Measurements from ENCODE around the gene SGCD.

DNA sequence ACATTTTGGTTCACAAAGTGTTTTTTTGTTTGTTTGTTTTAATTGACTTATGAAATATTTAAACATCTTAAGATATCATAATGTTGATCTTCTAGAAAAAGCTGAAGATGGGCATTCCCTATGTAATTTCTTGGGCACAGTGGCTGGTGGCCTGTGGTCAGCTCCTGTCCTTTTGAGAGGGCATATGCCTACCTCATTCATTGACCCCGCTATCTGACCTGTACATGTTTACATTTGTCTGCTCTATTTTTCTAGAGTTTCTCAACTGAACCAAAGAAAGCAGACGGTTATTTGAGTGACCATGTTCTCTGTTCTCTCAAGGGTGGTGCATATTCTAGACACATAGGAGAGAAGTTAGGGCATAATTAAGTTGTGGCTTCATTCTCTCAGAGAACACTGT is 5.3 kb downstream of the SGCD start:
- TF ChIP-seq, protein P1, sequence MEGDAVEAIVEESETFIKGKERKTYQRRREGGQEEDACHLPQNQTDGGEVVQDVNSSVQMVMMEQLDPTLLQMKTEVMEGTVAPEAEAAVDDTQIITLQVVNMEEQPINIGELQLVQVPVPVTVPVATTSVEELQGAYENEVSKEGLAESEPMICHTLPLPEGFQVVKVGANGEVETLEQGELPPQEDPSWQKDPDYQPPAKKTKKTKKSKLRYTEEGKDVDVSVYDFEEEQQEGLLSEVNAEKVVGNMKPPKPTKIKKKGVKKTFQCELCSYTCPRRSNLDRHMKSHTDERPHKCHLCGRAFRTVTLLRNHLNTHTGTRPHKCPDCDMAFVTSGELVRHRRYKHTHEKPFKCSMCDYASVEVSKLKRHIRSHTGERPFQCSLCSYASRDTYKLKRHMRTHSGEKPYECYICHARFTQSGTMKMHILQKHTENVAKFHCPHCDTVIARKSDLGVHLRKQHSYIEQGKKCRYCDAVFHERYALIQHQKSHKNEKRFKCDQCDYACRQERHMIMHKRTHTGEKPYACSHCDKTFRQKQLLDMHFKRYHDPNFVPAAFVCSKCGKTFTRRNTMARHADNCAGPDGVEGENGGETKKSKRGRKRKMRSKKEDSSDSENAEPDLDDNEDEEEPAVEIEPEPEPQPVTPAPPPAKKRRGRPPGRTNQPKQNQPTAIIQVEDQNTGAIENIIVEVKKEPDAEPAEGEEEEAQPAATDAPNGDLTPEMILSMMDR (IDR thresholded peaks at IDR 0.05) = no peak
- TF ChIP-seq POLR2A (IDR thresholded peaks at IDR 0.05) = no peak

All from transverse colon (tissue), 3 donors.